Measurements from ENCODE around the gene RNF121. TPM values are rescaled to one million over a fixed set of nuclear protein-coding genes. Genes with fewer than 3 reads are reported as not detected.

The RNF121 gene
- total RNA-seq, 1 donor, result 32.2 TPM

DNA sequence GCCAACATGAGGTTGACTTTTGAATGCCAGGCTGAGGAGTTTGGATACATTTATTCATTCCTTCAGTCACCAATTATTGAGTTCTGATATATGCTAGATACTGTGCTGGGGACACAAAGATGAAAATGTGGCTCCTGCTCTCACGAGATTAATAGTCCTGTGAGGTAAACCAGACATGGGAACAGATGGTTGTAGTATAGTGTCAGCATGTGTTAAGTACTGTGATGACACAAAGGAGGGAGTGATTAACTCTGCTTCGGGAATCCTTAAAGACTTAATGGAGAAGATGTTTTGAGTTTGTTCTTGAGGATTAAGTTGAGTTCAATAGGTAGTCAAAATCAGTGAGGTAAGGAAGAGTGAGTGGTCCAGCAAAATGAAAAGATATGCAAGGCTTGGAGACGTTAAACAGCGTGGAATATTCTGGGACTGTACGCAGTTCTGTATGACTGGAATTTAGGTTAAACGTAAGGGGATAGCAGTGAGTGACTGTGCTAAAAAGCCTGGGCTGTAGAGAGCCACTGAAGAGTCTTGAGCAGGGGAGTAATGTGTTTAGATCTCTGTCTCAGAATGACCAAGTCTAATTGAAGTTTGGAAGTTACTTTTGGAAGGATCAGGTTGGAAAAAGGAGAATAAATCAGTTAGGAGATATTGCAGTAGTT, 11.8 kb downstream of the RNF121 start:
- Histone ChIP-seq H3K36me3 (ENCODE audit: insufficient read depth, low read length) (peaks cover 3% of the 10 kb centered on the region), H3K79me2 (ENCODE audit: insufficient read depth, low read length) (peaks cover 78% of the 10 kb centered on the region), H3K4me2 (ENCODE audit: insufficient read depth, low read length) (no peak overlapping the region), H2AFZ (ENCODE audit: low read length) (no peak overlapping the region), H3K4me1 (ENCODE audit: insufficient read depth, low read length) (peaks cover 25% of the 10 kb centered on the region), H3K9me3 (ENCODE audit: low read depth, low read length) (no peaks in the 10 kb centered on the region), H3K27me3 (ENCODE audit: insufficient read depth, low read length) (no peaks in the 10 kb centered on the region), H4K20me1 (ENCODE audit: insufficient read depth, low read length) (peaks cover 24% of the 10 kb centered on the region), H3K4me3 (ENCODE audit: insufficient read depth, low read length) (no peak overlapping the region), H3K27ac (ENCODE audit: low read depth, low read length) (no peak overlapping the region)
- TF ChIP-seq, protein P1, sequence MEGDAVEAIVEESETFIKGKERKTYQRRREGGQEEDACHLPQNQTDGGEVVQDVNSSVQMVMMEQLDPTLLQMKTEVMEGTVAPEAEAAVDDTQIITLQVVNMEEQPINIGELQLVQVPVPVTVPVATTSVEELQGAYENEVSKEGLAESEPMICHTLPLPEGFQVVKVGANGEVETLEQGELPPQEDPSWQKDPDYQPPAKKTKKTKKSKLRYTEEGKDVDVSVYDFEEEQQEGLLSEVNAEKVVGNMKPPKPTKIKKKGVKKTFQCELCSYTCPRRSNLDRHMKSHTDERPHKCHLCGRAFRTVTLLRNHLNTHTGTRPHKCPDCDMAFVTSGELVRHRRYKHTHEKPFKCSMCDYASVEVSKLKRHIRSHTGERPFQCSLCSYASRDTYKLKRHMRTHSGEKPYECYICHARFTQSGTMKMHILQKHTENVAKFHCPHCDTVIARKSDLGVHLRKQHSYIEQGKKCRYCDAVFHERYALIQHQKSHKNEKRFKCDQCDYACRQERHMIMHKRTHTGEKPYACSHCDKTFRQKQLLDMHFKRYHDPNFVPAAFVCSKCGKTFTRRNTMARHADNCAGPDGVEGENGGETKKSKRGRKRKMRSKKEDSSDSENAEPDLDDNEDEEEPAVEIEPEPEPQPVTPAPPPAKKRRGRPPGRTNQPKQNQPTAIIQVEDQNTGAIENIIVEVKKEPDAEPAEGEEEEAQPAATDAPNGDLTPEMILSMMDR (IDR thresholded peaks at IDR 0.05; ENCODE audit: extremely low read depth, low read depth, low read length), result no peak
- DNase-seq (ENCODE audit: insufficient read length, low spot score, missing footprints), result peak; percentile 15

DNA sequence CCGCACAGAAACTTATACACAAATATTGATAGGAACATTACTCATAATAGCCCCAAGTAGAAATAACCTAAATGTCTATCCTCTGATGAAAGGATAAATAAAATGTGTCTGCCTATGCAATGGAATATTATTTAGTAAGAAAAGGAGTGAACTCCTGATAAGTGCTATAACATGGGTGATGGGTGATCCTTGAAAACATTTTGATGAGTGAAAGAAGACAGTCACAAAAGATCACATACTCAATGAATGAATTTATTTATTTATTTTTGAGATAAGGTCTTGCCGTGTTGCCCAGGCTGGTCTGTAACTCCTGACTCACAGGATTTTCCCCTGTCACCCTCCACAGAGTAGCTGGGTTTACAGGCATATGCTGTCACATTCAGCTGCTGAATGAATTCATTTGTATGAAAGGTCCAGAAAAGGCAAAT, 17.3 kb downstream of the RNF121 start:
- Histone ChIP-seq H2AFZ (ENCODE audit: low read length) (no peak overlapping the region), H3K27me3 (ENCODE audit: insufficient read depth, low read length) (no peaks in the 10 kb centered on the region), H4K20me1 (ENCODE audit: insufficient read depth, low read length) (peaks cover 9% of the 10 kb centered on the region), H3K4me2 (ENCODE audit: insufficient read depth, low read length) (peak overlapping the region; percentile 21), H3K4me3 (ENCODE audit: insufficient read depth, low read length) (no peak overlapping the region), H3K79me2 (ENCODE audit: insufficient read depth, low read length) (peaks cover 71% of the 10 kb centered on the region), H3K9me3 (ENCODE audit: low read depth, low read length) (no peaks in the 10 kb centered on the region), H3K4me1 (ENCODE audit: insufficient read depth, low read length) (peaks cover 45% of the 10 kb centered on the region), H3K27ac (ENCODE audit: low read depth, low read length) (peak overlapping the region; percentile 91), H3K36me3 (ENCODE audit: insufficient read depth, low read length) (no peaks in the 10 kb centered on the region)
- DNase-seq (ENCODE audit: insufficient read length, low spot score, missing footprints), result peak; percentile 78
- TF ChIP-seq, protein P1 (IDR thresholded peaks at IDR 0.05; ENCODE audit: extremely low read depth, low read depth, low read length), result no peak

DNA sequence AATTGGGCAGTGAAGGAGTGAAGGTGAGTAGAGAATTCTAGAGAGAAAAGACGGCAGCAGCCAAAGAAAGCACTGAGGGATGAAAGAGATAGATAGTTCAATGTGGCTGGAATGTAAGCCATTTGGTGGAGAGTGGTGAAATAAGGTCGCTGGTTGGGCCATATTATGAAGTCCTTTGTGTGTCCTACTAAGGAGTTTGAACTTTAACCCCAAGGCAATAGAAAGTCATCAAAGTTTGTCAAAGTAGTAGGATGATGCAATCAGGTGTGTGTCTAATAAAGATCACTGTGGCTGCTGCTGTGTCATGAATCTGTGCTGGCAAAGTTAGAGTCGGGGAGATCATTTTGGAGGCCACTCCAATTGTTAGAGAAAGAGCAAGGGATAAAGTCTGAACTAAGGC, 18.7 kb downstream of the RNF121 start:
- Histone ChIP-seq H3K4me2 (ENCODE audit: insufficient read depth, low read length) (no peak overlapping the region), H3K36me3 (ENCODE audit: insufficient read depth, low read length) (no peaks in the 10 kb centered on the region), H3K27ac (ENCODE audit: low read depth, low read length) (no peak overlapping the region), H3K4me3 (ENCODE audit: insufficient read depth, low read length) (no peak overlapping the region), H3K79me2 (ENCODE audit: insufficient read depth, low read length) (peaks cover 72% of the 10 kb centered on the region), H4K20me1 (ENCODE audit: insufficient read depth, low read length) (peaks cover 6% of the 10 kb centered on the region), H3K27me3 (ENCODE audit: insufficient read depth, low read length) (no peaks in the 10 kb centered on the region), H3K4me1 (ENCODE audit: insufficient read depth, low read length) (peaks cover 45% of the 10 kb centered on the region), H2AFZ (ENCODE audit: low read length) (no peak overlapping the region), H3K9me3 (ENCODE audit: low read depth, low read length) (no peaks in the 10 kb centered on the region)
- no peak for DNase-seq (ENCODE audit: insufficient read length, low spot score, missing footprints)
- TF ChIP-seq, protein P1 (IDR thresholded peaks at IDR 0.05; ENCODE audit: extremely low read depth, low read depth, low read length), result no peak

DNA sequence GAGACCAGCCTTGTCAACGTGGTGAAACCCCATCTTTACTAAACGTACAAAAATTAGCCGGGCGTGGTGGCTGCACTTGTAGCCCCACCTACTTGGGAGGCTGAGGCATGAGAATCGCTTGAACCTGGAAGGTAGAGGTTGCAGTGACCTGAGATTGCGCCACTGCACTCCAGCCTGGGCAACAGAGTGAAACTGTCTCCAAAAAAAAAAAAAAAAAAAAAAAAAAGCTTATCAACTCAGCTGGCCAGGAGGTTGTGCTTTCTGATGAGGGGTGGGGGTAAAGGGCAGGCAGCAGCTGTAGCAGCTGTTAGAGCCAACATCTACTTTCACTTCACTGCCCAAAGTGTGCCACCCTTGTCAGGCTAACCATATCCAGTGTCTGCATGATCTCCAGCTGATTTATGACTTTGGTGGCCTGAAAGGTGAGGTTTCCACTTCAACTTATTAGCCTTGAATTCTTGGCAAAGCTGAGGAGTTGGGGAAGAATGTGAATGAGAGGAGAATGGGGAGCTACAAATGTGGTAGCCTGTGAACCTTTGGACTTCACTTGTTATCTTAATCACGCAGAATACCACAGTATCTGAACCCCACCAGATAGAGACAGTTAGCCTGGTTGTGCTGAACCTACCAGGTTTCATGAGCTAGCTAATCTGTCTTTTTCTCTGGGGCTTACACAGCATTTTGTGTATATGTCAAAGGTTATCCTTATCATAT, 19.6 kb downstream of the RNF121 start:
- no peak overlapping the region for H3K27ac ChIP-seq (ENCODE audit: low read depth, low read length)
- no peak overlapping the region for H3K4me3 ChIP-seq (ENCODE audit: insufficient read depth, low read length)
- peaks cover 45% of the 10 kb centered on the region for H3K4me1 ChIP-seq (ENCODE audit: insufficient read depth, low read length)
- H3K27me3 ChIP-seq (ENCODE audit: insufficient read depth, low read length), result no peaks in the 10 kb centered on the region
- no peaks in the 10 kb centered on the region for H3K9me3 ChIP-seq (ENCODE audit: low read depth, low read length)
- H3K36me3 ChIP-seq (ENCODE audit: insufficient read depth, low read length), result no peaks in the 10 kb centered on the region
- H3K79me2 ChIP-seq (ENCODE audit: insufficient read depth, low read length), result peaks cover 74% of the 10 kb centered on the region
- DNase-seq (ENCODE audit: insufficient read length, low spot score, missing footprints), result no peak
- TF ChIP-seq, protein P1 (IDR thresholded peaks at IDR 0.05; ENCODE audit: extremely low read depth, low read depth, low read length), result no peak
- peaks cover 12% of the 10 kb centered on the region for H4K20me1 ChIP-seq (ENCODE audit: insufficient read depth, low read length)
- no peak overlapping the region for H2AFZ ChIP-seq (ENCODE audit: low read length)
- H3K4me2 ChIP-seq (ENCODE audit: insufficient read depth, low read length), result no peak overlapping the region
